Measurements from ENCODE around the gene WRNIP1. TPM values are rescaled to one million over a fixed set of nuclear protein-coding genes. Genes with fewer than 3 reads are reported as not detected.

Gene WRNIP1
- total RNA-seq, 5 donors from 2014 or later (not counting 1 experiment from before 2014, with no cell fraction given) = 30.1 to 46.1 (median 41.1) TPM

- ChIA-PET CTCF (no interaction called here), POLR2A (no interaction called here)
- H3K36me3 ChIP-seq (ENCODE audit: control insufficient read depth in 2 of 2, extremely low read depth in 1 of 2, insufficient read depth in 1 of 2, low read length in 1 of 2) = no peaks in the 10 kb centered on the region
- H3K4me3 ChIP-seq (ENCODE audit: control insufficient read depth in 1 of 2, extremely low read depth in 1 of 2, low read length in 1 of 2) = no peak overlapping the region
- Mint-ChIP-seq H3K9me3 (no peaks in the 10 kb centered on the region), H3K4me1 (peaks cover 0 to 4% (median 2%) of the 10 kb centered on the region in 3 donors), H3K4me3 (no peak overlapping the region), H3K27ac (no peak overlapping the region), H3K27me3 (peaks cover 5 to 11% of the 10 kb centered on the region in 2 donors), H3K36me3 (no peaks in the 10 kb centered on the region)
- H3K27me3 ChIP-seq (replicated peaks in 1 of 2; ENCODE audit: control insufficient read depth in 2 of 2, extremely low read depth in 1 of 2, insufficient read depth in 2 of 2, low read length in 1 of 2) = peaks cover 0 to 3% of the 10 kb centered on the region in 2 experiments
- H3K9me3 ChIP-seq = no peaks in the 10 kb centered on the region
- no peak overlapping the region for H3K27ac ChIP-seq (ENCODE audit: low read length)
- H3K4me1 ChIP-seq (ENCODE audit: control insufficient read depth in 1 of 2, extremely low read depth in 1 of 2, insufficient read depth in 2 of 2, low read length in 2 of 2) = no peaks in the 10 kb centered on the region
- ATAC-seq (replicated peaks in 1 of 4) (no peak), DNase-seq (no peak)
- WGBS (ENCODE audit: insufficient coverage) = 80% methylated on average over 1 of the region's 5 CpGs
Observed at GRCh38 chr6:2740581-2740980, 24.6 kb upstream of the WRNIP1 start.

GRCh38 chr6:2741756-2742155 lies 23.4 kb upstream of the WRNIP1 start:
- H3K27me3 ChIP-seq (replicated peaks in 1 of 2; ENCODE audit: control insufficient read depth in 2 of 2, extremely low read depth in 1 of 2, insufficient read depth in 2 of 2, low read length in 1 of 2) = peaks cover 0 to 3% of the 10 kb centered on the region in 2 experiments
- DNase-seq = no peak
- H3K9me3 ChIP-seq = no peaks in the 10 kb centered on the region
- ChIA-PET POLR2A (no interaction called here), CTCF (no interaction called here)
- no peak for ATAC-seq (replicated peaks in 1 of 4)
- Mint-ChIP-seq H3K4me3 (no peak overlapping the region), H3K27me3 (peaks cover 5 to 11% of the 10 kb centered on the region in 2 donors), H3K27ac (no peak overlapping the region), H3K9me3 (no peaks in the 10 kb centered on the region), H3K4me1 (peaks cover 0 to 4% (median 2%) of the 10 kb centered on the region in 3 donors), H3K36me3 (no peaks in the 10 kb centered on the region)
- no peak overlapping the region for H3K4me3 ChIP-seq (ENCODE audit: control insufficient read depth in 1 of 2, extremely low read depth in 1 of 2, low read length in 1 of 2)
- H3K36me3 ChIP-seq (ENCODE audit: control insufficient read depth in 2 of 2, extremely low read depth in 1 of 2, insufficient read depth in 1 of 2, low read length in 1 of 2) = no peaks in the 10 kb centered on the region
- no CpG with 5 or more reads among the region's 2 CpGs for WGBS (ENCODE audit: insufficient coverage)
- H3K4me1 ChIP-seq (ENCODE audit: control insufficient read depth in 1 of 2, extremely low read depth in 1 of 2, insufficient read depth in 2 of 2, low read length in 2 of 2) = no peaks in the 10 kb centered on the region
- no peak overlapping the region for H3K27ac ChIP-seq (ENCODE audit: low read length)

DNA sequence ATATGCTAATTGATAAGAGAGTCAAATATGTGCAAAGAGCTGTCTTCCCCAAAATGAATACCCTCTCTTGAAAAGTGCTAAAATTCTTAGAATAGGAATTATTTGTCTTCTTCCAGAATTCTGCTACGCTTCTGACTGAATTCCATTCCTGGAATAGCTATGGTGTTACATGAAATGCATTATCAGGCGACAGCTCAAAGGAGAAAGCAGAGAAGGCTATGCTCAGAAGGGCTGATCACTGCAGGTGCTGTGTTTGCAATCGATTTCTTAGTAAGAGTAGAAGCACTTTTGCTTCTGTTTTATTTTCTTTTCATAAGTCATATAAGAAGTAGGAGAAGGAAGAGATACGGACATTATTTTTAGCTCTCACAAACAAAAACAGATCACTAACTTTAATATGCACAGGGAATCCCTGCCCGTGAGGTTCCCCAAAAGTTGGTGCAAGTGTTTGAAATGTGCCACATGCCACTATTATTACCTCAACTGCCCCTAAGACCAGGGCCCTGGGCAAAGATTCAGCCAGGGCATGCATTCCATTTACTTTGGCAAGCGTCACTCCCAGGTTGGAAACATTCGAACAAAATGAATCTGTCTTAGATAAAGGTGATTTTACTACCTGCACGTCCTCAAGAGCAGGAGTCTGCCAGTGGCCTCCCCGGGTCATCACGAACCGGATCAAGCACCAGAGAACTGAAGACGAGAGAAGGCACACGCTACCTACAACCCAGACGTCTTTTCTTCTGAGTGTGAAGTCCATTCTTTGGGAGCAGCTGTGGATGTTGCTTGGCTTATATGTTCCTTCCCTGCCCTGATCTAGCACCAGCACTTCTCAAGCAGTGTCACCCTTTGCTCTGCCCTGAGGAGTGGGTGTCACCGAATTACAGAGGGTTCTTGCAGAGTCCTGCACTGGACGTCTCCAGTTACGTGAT lies 21.6 kb upstream of the WRNIP1 start:
- ChIA-PET POLR2A (no interaction called here), CTCF (interaction anchor here in 1 of 2 donors (0.5 kb wide), 1 partner anchor 194 kb away, joined by 3 read pairs; no protein-coding TSS in a partner anchor)
- Histone ChIP-seq H3K27ac (ENCODE audit: low read length) (no peak overlapping the region), H3K36me3 (ENCODE audit: control insufficient read depth in 2 of 2, extremely low read depth in 1 of 2, insufficient read depth in 1 of 2, low read length in 1 of 2) (no peaks in the 10 kb centered on the region), H3K4me3 (ENCODE audit: control insufficient read depth in 1 of 2, extremely low read depth in 1 of 2, low read length in 1 of 2) (no peak overlapping the region), H3K9me3 (no peaks in the 10 kb centered on the region), H3K4me1 (ENCODE audit: control insufficient read depth in 1 of 2, extremely low read depth in 1 of 2, insufficient read depth in 2 of 2, low read length in 2 of 2) (no peaks in the 10 kb centered on the region), H3K27me3 (replicated peaks in 1 of 2; ENCODE audit: control insufficient read depth in 2 of 2, extremely low read depth in 1 of 2, insufficient read depth in 2 of 2, low read length in 1 of 2) (peaks cover 0 to 3% of the 10 kb centered on the region in 2 experiments)
- H3K27ac Mint-ChIP-seq = no peak overlapping the region
- 92% methylated on average over 14 of the region's 17 CpGs for WGBS (ENCODE audit: insufficient coverage)
- peaks cover 4 to 11% of the 10 kb centered on the region in 2 donors for H3K27me3 Mint-ChIP-seq
- H3K9me3 Mint-ChIP-seq = no peaks in the 10 kb centered on the region
- no peak for DNase-seq
- H3K36me3 Mint-ChIP-seq = no peaks in the 10 kb centered on the region
- no peak for ATAC-seq (replicated peaks in 1 of 4)
- H3K4me3 Mint-ChIP-seq = no peak overlapping the region
- H3K4me1 Mint-ChIP-seq = no peaks in the 10 kb centered on the region

DNA sequence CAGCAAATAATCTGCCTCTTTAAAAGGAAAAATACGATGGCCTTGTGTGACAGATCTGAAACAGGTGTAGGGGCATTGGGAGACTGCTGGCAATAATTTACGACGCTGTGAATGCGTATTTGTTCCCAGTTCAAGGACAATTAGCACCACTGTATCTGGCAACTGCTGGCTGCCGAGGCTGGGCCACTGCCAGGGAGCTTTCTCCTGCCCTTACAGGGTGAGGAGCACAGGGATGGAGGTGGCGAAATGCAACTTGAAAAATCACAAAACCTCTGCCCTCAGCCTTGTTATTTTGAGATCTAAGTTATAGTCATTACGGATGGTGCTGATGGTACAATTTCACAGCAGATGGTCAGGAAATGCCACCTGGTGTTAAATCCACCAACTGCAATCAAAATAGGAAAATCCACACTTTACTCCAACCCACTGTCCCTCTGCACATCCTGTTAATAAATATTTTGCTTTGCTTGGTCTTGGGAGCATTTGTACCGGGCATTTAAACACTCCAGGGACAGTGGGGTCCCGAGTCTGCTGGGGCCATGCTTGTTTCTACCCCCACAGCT lies 20.9 kb upstream of the WRNIP1 start:
- Histone ChIP-seq H3K27me3 (replicated peaks in 1 of 2; ENCODE audit: control insufficient read depth in 2 of 2, extremely low read depth in 1 of 2, insufficient read depth in 2 of 2, low read length in 1 of 2) (peaks cover 0 to 3% of the 10 kb centered on the region in 2 experiments), H3K4me3 (ENCODE audit: control insufficient read depth in 1 of 2, extremely low read depth in 1 of 2, low read length in 1 of 2) (no peak overlapping the region), H3K27ac (ENCODE audit: low read length) (no peak overlapping the region), H3K9me3 (no peaks in the 10 kb centered on the region), H3K36me3 (ENCODE audit: control insufficient read depth in 2 of 2, extremely low read depth in 1 of 2, insufficient read depth in 1 of 2, low read length in 1 of 2) (no peaks in the 10 kb centered on the region), H3K4me1 (ENCODE audit: control insufficient read depth in 1 of 2, extremely low read depth in 1 of 2, insufficient read depth in 2 of 2, low read length in 2 of 2) (no peaks in the 10 kb centered on the region)
- ChIA-PET CTCF (no interaction called here), POLR2A (no interaction called here)
- H3K27me3 Mint-ChIP-seq = peaks cover 4 to 11% of the 10 kb centered on the region in 2 donors
- DNase-seq (no peak), ATAC-seq (replicated peaks in 1 of 4) (no peak)
- no peaks in the 10 kb centered on the region for H3K4me1 Mint-ChIP-seq
- no peak overlapping the region for H3K27ac Mint-ChIP-seq
- no peak overlapping the region for H3K4me3 Mint-ChIP-seq
- no peaks in the 10 kb centered on the region for H3K9me3 Mint-ChIP-seq
- 65% methylated on average over 3 of the region's 9 CpGs for whole genome bisulfite sequencing (ENCODE audit: insufficient coverage)
- no peaks in the 10 kb centered on the region for H3K36me3 Mint-ChIP-seq

DNA sequence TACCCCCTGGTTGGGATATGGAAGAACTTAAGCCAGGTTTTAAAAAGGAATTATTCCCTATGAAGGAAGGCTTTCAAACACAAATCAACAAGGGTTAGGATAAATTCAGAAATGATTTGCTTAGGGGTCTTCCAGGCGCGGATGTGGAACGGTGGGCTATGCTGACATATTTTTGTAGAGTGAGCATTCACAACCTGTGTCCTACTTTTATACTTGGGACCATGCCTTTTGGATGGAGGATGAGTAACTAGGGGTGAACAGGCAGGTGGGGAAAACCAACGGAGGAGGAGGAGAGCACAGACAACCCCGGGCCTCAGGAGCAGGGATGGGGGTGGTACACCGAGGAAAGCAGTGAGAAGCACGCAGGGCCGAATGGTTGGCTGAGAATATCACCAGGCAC lies 20.4 kb upstream of the WRNIP1 start:
- H3K27me3 ChIP-seq (replicated peaks in 1 of 2; ENCODE audit: control insufficient read depth in 2 of 2, extremely low read depth in 1 of 2, insufficient read depth in 2 of 2, low read length in 1 of 2) = peaks cover 0 to 3% of the 10 kb centered on the region in 2 experiments
- Mint-ChIP-seq H3K27me3 (peaks cover 4 to 12% of the 10 kb centered on the region in 2 donors), H3K4me1 (peaks cover under 1 to 2% (median 1%) of the 10 kb centered on the region in 3 donors), H3K9me3 (no peaks in the 10 kb centered on the region), H3K4me3 (no peak overlapping the region), H3K36me3 (no peaks in the 10 kb centered on the region), H3K27ac (no peak overlapping the region)
- no peaks in the 10 kb centered on the region for H3K9me3 ChIP-seq
- no peak overlapping the region for H3K4me3 ChIP-seq (ENCODE audit: control insufficient read depth in 1 of 2, extremely low read depth in 1 of 2, low read length in 1 of 2)
- no peaks in the 10 kb centered on the region for H3K4me1 ChIP-seq (ENCODE audit: control insufficient read depth in 1 of 2, extremely low read depth in 1 of 2, insufficient read depth in 2 of 2, low read length in 2 of 2)
- ChIA-PET POLR2A (no interaction called here), CTCF (no interaction called here)
- H3K27ac ChIP-seq (ENCODE audit: low read length) = no peak overlapping the region
- ATAC-seq (replicated peaks in 1 of 4) (no peak), DNase-seq (no peak)
- H3K36me3 ChIP-seq (ENCODE audit: control insufficient read depth in 2 of 2, extremely low read depth in 1 of 2, insufficient read depth in 1 of 2, low read length in 1 of 2) = no peaks in the 10 kb centered on the region
- 89% methylated on average over 4 of the region's 8 CpGs for WGBS (ENCODE audit: insufficient coverage)

DNA sequence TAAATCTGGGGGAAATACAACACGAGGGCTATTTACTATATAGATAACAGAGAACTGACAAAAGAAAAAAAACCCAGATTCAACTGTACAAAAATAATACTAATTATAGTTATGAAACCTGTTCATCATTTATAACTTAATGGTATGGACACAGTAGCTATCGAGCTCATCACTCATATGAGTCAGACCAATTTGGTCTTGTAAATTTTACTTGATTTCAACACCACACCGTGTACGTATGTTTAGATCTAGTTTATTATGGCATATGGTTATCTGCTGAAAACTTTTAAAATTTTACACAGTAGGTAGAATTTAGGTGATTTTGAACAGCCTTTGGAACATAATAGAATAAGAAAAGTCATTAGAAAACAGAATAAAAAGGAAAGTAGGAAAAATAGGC lies 19.9 kb upstream of the WRNIP1 start:
- CTCF ChIA-PET = no interaction called here
- H3K27ac Mint-ChIP-seq = no peak overlapping the region

More for the DNA sequence above, 19.9 kb upstream of the WRNIP1 start:
- Mint-ChIP-seq H3K4me1 (peaks cover 5 to 6% (median 5%) of the 10 kb centered on the region in 3 donors), H3K4me3 (no peak overlapping the region), H3K36me3 (no peaks in the 10 kb centered on the region), H3K9me3 (no peaks in the 10 kb centered on the region), H3K27me3 (peaks cover 4 to 13% of the 10 kb centered on the region in 2 donors)
- no peaks in the 10 kb centered on the region for H3K4me1 ChIP-seq (ENCODE audit: control insufficient read depth in 1 of 2, extremely low read depth in 1 of 2, insufficient read depth in 2 of 2, low read length in 2 of 2)
- H3K9me3 ChIP-seq = no peaks in the 10 kb centered on the region
- H3K27me3 ChIP-seq (replicated peaks in 1 of 2; ENCODE audit: control insufficient read depth in 2 of 2, extremely low read depth in 1 of 2, insufficient read depth in 2 of 2, low read length in 1 of 2) = peaks cover 0 to 3% of the 10 kb centered on the region in 2 experiments
- H3K36me3 ChIP-seq (ENCODE audit: control insufficient read depth in 2 of 2, extremely low read depth in 1 of 2, insufficient read depth in 1 of 2, low read length in 1 of 2) = no peaks in the 10 kb centered on the region
- POLR2A ChIA-PET = no interaction called here
- DNase-seq (no peak), ATAC-seq (replicated peaks in 1 of 4) (no peak)
- WGBS (ENCODE audit: insufficient coverage) = no CpG with 5 or more reads among the region's 4 CpGs
- H3K27ac ChIP-seq (ENCODE audit: low read length) = no peak overlapping the region
- no peak overlapping the region for H3K4me3 ChIP-seq (ENCODE audit: control insufficient read depth in 1 of 2, extremely low read depth in 1 of 2, low read length in 1 of 2)
